Esophagus (tissue), 2 donors: ENCODE measurements around the gene FAM131A. TPM values are rescaled to one million over a fixed set of nuclear protein-coding genes. Genes with fewer than 3 reads are reported as not detected.
A peak's percentile ranks its signal among the peaks of the same experiment; 100 is the strongest.

Experiments used
- H3K27ac ChIP-seq, 2 donors: one replicate each; pipeline ENCODE4 v1.5.1; 2013; ENCODE audit warnings: low read depth in 2 of 2, mild to moderate bottlenecking in 2 of 2, inconsistent platforms in 1 of 2, low read length in 1 of 2, moderate library complexity in 1 of 2
- H3K27me3 ChIP-seq, 2 donors: one replicate each; pipeline ENCODE4 v1.6.1; 2013; ENCODE audit warnings: low read length in 2 of 2, control low read depth in 1 of 2, mild to moderate bottlenecking in 1 of 2; ENCODE audit not compliant: insufficient read depth in 2 of 2, control insufficient read depth in 1 of 2
- H3K36me3 ChIP-seq, 2 donors: one replicate each; pipeline ENCODE4 v1.6.1; 2013; ENCODE audit warnings: low read length in 1 of 2; ENCODE audit not compliant: control insufficient read depth in 2 of 2, insufficient read depth in 2 of 2
- H3K4me1 ChIP-seq, 2 donors: one replicate each; pipeline ENCODE4 v1.6.1; 2013; ENCODE audit warnings: low read length in 1 of 2; ENCODE audit not compliant: control insufficient read depth in 2 of 2, insufficient read depth in 2 of 2
- H3K4me3 ChIP-seq, 2 donors: one replicate each; pipeline ENCODE4 v1.5.1; 2013; ENCODE audit warnings: low read length in 2 of 2, mild to moderate bottlenecking in 2 of 2, low read depth in 1 of 2, moderate library complexity in 1 of 2
- H3K9me3 ChIP-seq, 2 donors: one replicate each; pipeline ENCODE4 v1.6.1; 2013; ENCODE audit warnings: mild to moderate bottlenecking in 2 of 2, low read depth in 1 of 2, low read length in 1 of 2, moderate library complexity in 1 of 2; ENCODE audit not compliant: control insufficient read depth in 2 of 2, insufficient read depth in 1 of 2
- WGBS, 2 donors: extraction: QIAGEN DNeasy Blood & Tissue Kit; methylation state at CpG; one replicate each; pipeline ENCODE4 v1.1.7; 2013; 5-methylcytosine and 5-hydroxymethylcytosine counted together
- polyA plus RNA-seq, 2 donors: library from polyadenylated mRNA; stranded (reverse); fragments of 200-250 nt; gene quantifications; one replicate each; pipeline ENCODE4 v1.2.3, GENCODE V29; 2013
- donor health status: healthy with polysubstance abuse.
- donor health status: Bipolar disorder and iron deficiency.

Gene FAM131A
- polyA plus RNA-seq, 2 donors: 7.7 to 9.5 TPM

DNA sequence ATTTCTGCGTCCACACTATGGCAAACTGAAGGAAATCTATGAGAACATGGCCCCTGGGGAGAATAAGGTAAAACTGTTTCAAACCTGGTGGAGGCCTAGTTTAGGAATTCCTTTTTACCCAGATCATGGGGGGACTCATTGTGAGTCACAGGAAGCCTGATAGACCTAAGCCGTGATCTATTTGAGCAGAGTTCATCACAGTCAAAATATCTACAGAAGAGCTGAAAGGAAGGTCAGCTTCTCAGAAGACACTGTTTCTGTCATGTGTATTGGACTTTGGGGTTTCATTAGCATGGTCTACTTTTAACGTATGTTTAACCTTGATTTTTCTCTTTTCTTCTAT lies 37.1 kb upstream of the FAM131A start:
- peak overlapping the region in 1 of 2 donors; percentile 81 for H3K4me3 ChIP-seq
- peak overlapping the region in 1 of 2 donors; percentile 29 for H3K27ac ChIP-seq
- peaks cover 16 to 25% of the 10 kb centered on the region in 2 donors for H3K36me3 ChIP-seq
- H3K27me3 ChIP-seq: no peaks in the 10 kb centered on the region
- no peaks in the 10 kb centered on the region for H3K4me1 ChIP-seq
- H3K9me3 ChIP-seq: no peaks in the 10 kb centered on the region
- WGBS, 2 donors: 72 to 75% methylated on average over 3 of the region's 3 CpGs

DNA sequence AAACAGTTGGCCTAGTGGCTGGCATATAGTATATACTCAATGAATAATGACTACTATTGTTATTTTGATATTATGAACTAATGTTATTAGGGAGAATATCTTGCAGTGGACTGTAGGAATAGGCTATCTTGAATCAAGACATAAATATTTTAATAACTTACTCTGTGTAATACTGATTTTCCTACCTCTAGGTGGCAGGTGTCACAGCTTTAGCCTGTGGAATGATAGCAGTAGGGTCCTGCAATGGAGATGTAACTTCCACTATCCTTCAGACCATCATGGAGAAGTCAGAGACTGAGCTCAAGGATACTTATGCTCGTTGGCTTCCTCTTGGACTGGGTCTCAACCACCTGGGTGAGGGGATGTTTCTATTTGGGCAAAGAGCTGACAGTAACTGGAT lies 31.8 kb upstream of the FAM131A start:
- no peaks in the 10 kb centered on the region for H3K4me1 ChIP-seq
- WGBS, 2 donors: 46 to 68% methylated on average over 1 of the region's 1 CpG
- H3K27ac ChIP-seq: no peak overlapping the region
- H3K36me3 ChIP-seq: peaks cover 35 to 49% of the 10 kb centered on the region in 2 donors
- H3K27me3 ChIP-seq: no peaks in the 10 kb centered on the region
- H3K9me3 ChIP-seq: no peaks in the 10 kb centered on the region
- H3K4me3 ChIP-seq: no peak overlapping the region

DNA sequence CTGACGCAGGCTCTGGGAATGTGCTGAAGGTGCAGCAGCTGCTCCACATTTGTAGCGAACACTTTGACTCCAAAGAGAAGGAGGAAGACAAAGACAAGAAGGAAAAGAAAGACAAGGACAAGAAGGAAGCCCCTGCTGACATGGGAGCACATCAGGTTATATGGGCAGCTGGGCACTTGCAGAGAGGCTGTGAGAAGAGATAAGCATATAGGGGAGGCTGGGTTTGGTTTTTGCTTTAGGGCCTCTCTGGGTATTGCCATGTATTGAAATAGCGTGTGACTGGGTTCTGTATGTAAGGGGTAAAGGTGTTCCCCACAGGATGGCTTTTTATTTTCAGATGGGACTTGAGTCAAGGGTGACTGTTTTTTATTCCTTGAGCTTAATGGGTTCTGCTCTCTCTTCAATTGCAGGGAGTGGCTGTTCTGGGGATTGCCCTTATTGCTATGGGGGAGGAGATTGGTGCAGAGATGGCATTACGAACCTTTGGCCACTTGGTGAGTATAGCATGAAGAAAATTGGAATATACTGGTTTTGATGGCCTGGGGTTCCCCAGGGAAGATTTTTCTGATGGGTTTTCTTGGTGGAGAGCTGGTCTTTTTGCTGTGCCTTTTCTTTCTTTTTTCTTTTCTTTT lies 30.9 kb upstream of the FAM131A start:
- WGBS, 2 donors: 82 to 92% methylated on average over 4 of the region's 4 CpGs
- no peaks in the 10 kb centered on the region for H3K27me3 ChIP-seq
- H3K4me3 ChIP-seq: no peak overlapping the region
- H3K36me3 ChIP-seq: peaks cover 33 to 49% of the 10 kb centered on the region in 2 donors
- no peaks in the 10 kb centered on the region for H3K4me1 ChIP-seq
- no peak overlapping the region for H3K27ac ChIP-seq
- H3K9me3 ChIP-seq: no peaks in the 10 kb centered on the region

DNA sequence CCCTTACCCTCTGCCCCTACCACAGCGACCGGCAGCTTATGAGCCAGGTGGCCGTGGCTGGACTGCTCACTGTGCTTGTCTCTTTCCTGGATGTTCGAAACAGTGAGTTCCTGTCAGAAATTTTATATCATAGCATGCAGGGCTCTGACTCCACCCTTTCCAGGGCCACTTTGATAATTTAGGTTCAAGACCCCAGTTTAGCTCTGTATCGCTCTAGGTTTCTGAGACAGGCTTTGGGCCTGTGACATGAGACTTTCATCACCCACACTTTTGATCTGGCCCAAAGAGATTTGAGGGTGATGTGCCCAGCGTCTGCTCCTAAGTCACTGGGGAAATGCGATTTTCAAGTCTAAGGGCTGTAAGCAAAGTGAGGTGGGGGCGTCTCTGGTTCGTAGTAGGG lies 29.5 kb upstream of the FAM131A start:
- H3K36me3 ChIP-seq: peaks cover 27 to 38% of the 10 kb centered on the region in 2 donors

DNA sequence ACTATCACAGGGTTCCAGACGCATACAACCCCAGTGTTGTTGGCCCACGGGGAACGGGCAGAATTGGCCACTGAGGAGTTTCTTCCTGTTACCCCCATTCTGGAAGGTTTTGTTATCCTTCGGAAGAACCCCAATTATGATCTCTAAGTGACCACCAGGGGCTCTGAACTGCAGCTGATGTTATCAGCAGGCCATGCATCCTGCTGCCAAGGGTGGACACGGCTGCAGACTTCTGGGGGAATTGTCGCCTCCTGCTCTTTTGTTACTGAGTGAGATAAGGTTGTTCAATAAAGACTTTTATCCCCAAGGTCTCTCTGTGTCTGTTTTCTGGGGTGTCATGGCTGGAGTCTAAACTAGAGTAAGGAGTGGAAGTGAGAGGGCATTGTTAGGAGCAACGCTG lies 28.7 kb upstream of the FAM131A start:
- peaks cover 24 to 32% of the 10 kb centered on the region in 2 donors for H3K36me3 ChIP-seq
- no peak overlapping the region for H3K27ac ChIP-seq
- no peaks in the 10 kb centered on the region for H3K4me1 ChIP-seq
- H3K9me3 ChIP-seq: no peaks in the 10 kb centered on the region
- WGBS, 2 donors: 74 to 76% methylated on average over 7 of the region's 7 CpGs
- H3K4me3 ChIP-seq: no peak overlapping the region
- no peaks in the 10 kb centered on the region for H3K27me3 ChIP-seq

More for the DNA sequence above, 29.5 kb upstream of the FAM131A start:
- no peak overlapping the region for H3K27ac ChIP-seq
- H3K27me3 ChIP-seq: no peaks in the 10 kb centered on the region
- no peaks in the 10 kb centered on the region for H3K4me1 ChIP-seq
- H3K4me3 ChIP-seq: no peak overlapping the region
- 94 to 95% methylated on average over 9 of the region's 9 CpGs for WGBS, 2 donors
- H3K9me3 ChIP-seq: no peaks in the 10 kb centered on the region

DNA sequence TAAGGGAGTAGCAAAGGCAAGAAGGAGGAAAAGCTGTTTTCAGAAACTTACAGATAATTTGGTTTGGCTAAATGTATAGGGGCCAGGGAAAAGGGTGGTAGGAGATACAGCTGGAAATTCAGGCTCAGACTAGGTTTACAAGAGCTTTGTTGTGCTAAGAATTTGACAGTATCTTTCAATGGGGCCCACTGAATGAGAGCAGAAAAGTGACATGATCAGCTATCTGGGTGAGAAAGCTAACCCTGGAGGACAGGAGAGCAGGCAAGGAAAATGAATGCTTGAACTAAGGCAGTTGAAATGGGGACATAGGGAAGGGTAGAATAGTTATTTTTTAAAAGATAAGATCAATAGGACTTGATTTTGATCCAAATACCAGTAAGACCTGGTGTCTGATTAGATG lies 25.8 kb upstream of the FAM131A start:
- Histone ChIP-seq H3K4me1 (peaks cover 0 to 5% of the 10 kb centered on the region in 2 donors), H3K27ac (no peak overlapping the region), H3K9me3 (no peaks in the 10 kb centered on the region), H3K36me3 (peaks cover 13 to 20% of the 10 kb centered on the region in 2 donors), H3K27me3 (no peaks in the 10 kb centered on the region), H3K4me3 (no peak overlapping the region)

DNA sequence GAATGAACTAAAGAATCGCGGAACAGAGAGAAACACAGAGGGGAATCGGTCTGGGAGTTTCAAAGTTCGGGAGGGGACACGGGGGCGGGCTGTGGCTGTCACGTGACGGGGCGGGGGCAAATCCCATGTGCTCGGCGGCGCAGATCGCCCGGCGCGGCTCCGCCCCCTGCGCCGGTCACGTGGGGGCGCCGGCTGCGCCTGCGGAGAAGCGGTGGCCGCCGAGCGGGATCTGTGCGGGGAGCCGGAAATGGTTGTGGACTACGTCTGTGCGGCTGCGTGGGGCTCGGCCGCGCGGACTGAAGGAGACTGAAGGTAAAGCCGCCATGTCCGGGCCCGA lies 23.1 kb upstream of the FAM131A start, which contains the start of gene EIF4G1:
TSS of gene EIF4G1 (plus strand) at position 244 of the 337 bp plus-strand sequence. CDS start 1,191 bp downstream, outside the sequence.
- Histone ChIP-seq H3K27ac (peak within 1 kb of the TSS; percentile 94 to 99), H3K9me3 (no peaks in the 10 kb centered on the region), H3K4me3 (peak within 1 kb of the TSS; percentile 84), H3K36me3 (peaks cover 4 to 15% of the 10 kb centered on the region in 2 donors), H3K27me3 (no peaks in the 10 kb centered on the region), H3K4me1 (peaks cover 0 to 16% of the 10 kb centered on the region in 2 donors)
- 1% methylated on average over 40 of the region's 40 CpGs for WGBS, 2 donors

DNA sequence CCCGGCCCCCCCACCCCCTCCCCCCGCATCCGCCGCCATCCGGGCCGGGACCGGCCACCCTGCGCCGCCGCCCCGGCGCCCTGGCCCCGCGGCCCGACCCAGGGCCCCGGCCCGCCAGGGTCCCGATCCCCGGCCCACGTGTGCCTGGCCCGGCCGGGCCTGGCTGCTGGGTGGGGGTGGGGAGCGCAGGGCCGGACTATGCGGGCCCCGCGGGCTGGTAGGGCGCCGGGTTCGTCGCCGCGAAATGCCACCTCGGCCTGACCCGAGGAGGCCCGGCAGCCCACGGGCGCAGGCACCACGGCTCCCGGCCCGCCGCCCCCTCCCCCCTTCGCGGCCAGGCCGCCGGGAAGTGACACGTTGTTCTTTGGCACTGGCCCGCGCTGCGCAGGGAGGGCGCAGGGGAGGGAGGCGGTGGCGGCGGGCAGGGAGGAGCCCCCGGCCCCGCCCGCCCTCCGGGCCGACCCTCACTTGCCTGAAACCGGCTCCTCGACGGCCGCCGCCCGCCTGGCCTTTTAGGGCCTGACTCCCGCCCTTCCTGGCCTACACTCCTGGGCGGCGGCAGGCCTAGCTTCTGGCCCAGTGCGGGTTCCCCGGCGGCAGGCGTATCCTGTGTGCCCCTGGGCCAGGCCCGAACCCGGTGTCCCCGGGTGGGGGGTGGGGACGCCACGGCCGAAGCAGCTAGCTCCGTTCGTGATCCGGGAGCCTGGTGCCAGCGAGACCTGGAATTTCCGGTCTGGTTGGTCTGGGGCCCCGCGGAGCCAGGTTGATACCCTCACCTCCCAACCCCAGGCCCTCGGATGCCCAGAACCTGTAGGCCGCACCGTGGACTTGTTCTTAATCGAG lies 22.5 kb upstream of the FAM131A start:
- Histone ChIP-seq H3K27ac (peak overlapping the region; percentile 94 to 99), H3K36me3 (peaks cover 4 to 17% of the 10 kb centered on the region in 2 donors), H3K4me1 (peaks cover 0 to 21% of the 10 kb centered on the region in 2 donors), H3K27me3 (no peaks in the 10 kb centered on the region), H3K4me3 (peak overlapping the region; percentile 84), H3K9me3 (no peaks in the 10 kb centered on the region)
- 0 to 1% methylated on average over 52 to 89 of the region's 89 CpGs for WGBS, 2 donors

DNA sequence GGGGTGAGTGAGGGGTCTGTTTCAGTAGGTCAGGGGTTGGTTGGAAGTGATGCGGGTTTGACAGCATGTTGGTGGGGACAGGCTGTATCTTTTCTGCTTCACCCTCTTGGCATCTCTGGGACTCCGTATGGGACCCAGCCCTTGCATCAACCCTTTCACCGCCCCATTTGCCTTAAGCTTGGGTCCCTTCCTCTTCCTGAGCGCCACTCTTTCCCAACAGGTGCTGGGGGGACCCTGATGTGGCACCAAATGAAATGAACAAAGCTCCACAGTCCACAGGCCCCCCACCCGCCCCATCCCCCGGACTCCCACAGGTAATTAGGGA lies 21.9 kb upstream of the FAM131A start:
- Histone ChIP-seq H3K4me3 (peak overlapping the region; percentile 84), H3K36me3 (peaks cover 4 to 22% of the 10 kb centered on the region in 2 donors), H3K27me3 (no peaks in the 10 kb centered on the region), H3K27ac (peak overlapping the region; percentile 94 to 99), H3K9me3 (no peaks in the 10 kb centered on the region), H3K4me1 (peaks cover 0 to 25% of the 10 kb centered on the region in 2 donors)
- whole genome bisulfite sequencing, 2 donors: 4 to 8% methylated on average over 6 of the region's 6 CpGs
